HepG2 (cell line): ENCODE results near the gene DCUN1D4. TPM values are rescaled to one million over a fixed set of nuclear protein-coding genes. Genes with fewer than 3 reads are reported as not detected.

Experiments used
- ATAC-seq: fragments of 200-7000 bp; cut with Tn5 transposase; 3 replicates; pipeline ENCODE4 v1.9.1; 2020; ENCODE audit warnings: mild to moderate bottlenecking, moderate library complexity
- BruUV-seq: library from RNA; stranded (reverse); fragments of 400-500 nt; replicated peaks from 2 replicates; lab custom pipeline; 2021; lab: Mats Ljungman, UMichigan
- CTCF ChIA-PET: fragments of 300-600 bp; formaldehyde crosslinking; extraction: SDS; loops from one replicate; lab custom pipeline; 2021; ENCODE audit warnings: low total read pairs, inconsistent platforms, low intra/inter-chr PET ratio; lab: Yijun Ruan, JAX
- POLR2A ChIA-PET: fragments of 350-600 bp; sonication (Branson Sonifier 250); formaldehyde crosslinking; loops from one replicate; lab custom pipeline; 2020; ENCODE audit warnings: antibody characterized with exemption, inconsistent platforms; lab: Yijun Ruan, JAX
- DNase-seq: peaks from one replicate; pipeline ENCODE4 v3.0.0-alpha.2; 2015; ENCODE audit warnings: low spot score
- FAIRE-seq: peaks from 3 replicates; lab custom pipeline; 2011; peaks lifted over from hg19 to GRCh38; lab: Jason Lieb, UNC
- H2AFZ ChIP-seq: one replicate; pipeline ENCODE4 v1.6.1; 2011; ENCODE audit warnings: low read length, inconsistent platforms
- H3K27ac ChIP-seq: fragments of 300-600 bp; 3 replicates; pipeline ENCODE4 v1.8.0; 2011; ENCODE audit warnings: mixed run types, mild to moderate bottlenecking, mixed read lengths, low read length, inconsistent platforms; ENCODE audit not compliant: insufficient read depth; ENCODE audit errors: extremely low read length
- H3K27me3 ChIP-seq, 2 experiments: fragments of 200-600 bp in 1 of 2; 2 replicates in 1 of 2; 3 replicates in 1 of 2; pipeline versions ENCODE4 v1.6.0 to v1.8.0; 2011; ENCODE audit warnings: low read length in 2 of 2, mild to moderate bottlenecking in 2 of 2, moderate library complexity in 2 of 2, inconsistent platforms in 1 of 2; ENCODE audit not compliant: insufficient read depth in 2 of 2, control insufficient read depth in 1 of 2
- H3K36me3 ChIP-seq, 2 experiments: fragments of 200-600 bp in 1 of 2; replicated peaks in 1 of 2; 2 replicates in 1 of 2; 3 replicates in 1 of 2; pipeline versions ENCODE4 v1.5.1 to v1.8.0; 2011; ENCODE audit warnings: low read length in 2 of 2, inconsistent platforms in 1 of 2; ENCODE audit not compliant: insufficient read depth in 2 of 2, control insufficient read depth in 1 of 2
- H3K4me1 ChIP-seq: 2 replicates; pipeline ENCODE4 v1.5.1; 2012; ENCODE audit warnings: low read length, inconsistent platforms; ENCODE audit not compliant: insufficient read depth
- H3K4me2 ChIP-seq: 2 replicates; pipeline ENCODE4 v1.6.0; 2011; ENCODE audit warnings: low read depth, low read length, inconsistent platforms
- H3K4me3 ChIP-seq, 3 experiments: fragments of 200-600 bp in 1 of 3; sonication (generic), shearing (Covaris generic) in 1 of 3; replicated peaks in 1 of 3; 2 replicates each; pipeline ENCODE4 v1.5.1; 2011 to 2016; ENCODE audit warnings: low read length in 3 of 3, inconsistent platforms in 2 of 3, low read depth in 2 of 3, mild to moderate bottlenecking in 2 of 3, control low read depth in 1 of 3, mixed read lengths in 1 of 3; ENCODE audit not compliant: insufficient read depth in 1 of 3
- H3K79me2 ChIP-seq: one replicate; pipeline ENCODE4 v1.6.1; 2011; ENCODE audit warnings: low read length, inconsistent platforms; ENCODE audit not compliant: insufficient read depth
- H3K9ac ChIP-seq: 2 replicates; pipeline ENCODE4 v1.6.0; 2011; ENCODE audit warnings: mild to moderate bottlenecking, low read depth, low read length, inconsistent platforms; ENCODE audit not compliant: insufficient read depth
- H3K9me3 ChIP-seq: 2 replicates; pipeline ENCODE4 v1.5.1; 2012; ENCODE audit warnings: mild to moderate bottlenecking, low read length
- H4K20me1 ChIP-seq: 2 replicates; pipeline ENCODE4 v1.6.0; 2011; ENCODE audit warnings: inconsistent platforms, mild to moderate bottlenecking, low read length, moderate library complexity; ENCODE audit not compliant: insufficient read depth
- AKAP8 ChIP-seq: sonication (generic); formaldehyde crosslinking; IDR thresholded peaks from 2 replicates; pipeline ENCODE4 v1.5.1; 2020; ENCODE audit warnings: mild to moderate bottlenecking, missing genetic modification reagents
- ELF4 ChIP-seq: sonication (generic); formaldehyde crosslinking; IDR thresholded peaks from 2 replicates; pipeline ENCODE4 v1.5.0; 2020; ENCODE audit warnings: missing genetic modification reagents, mild to moderate bottlenecking, moderate library complexity, borderline replicate concordance
- ESRRA ChIP-seq: sonication (generic); formaldehyde crosslinking; IDR thresholded peaks from 2 replicates; pipeline ENCODE4 v1.5.1; 2020; ENCODE audit warnings: mild to moderate bottlenecking, low read depth, missing genetic modification reagents
- MIXL1 ChIP-seq: IDR thresholded peaks from 2 replicates; pipeline ENCODE4 v1.6.1; 2016
- NFYC ChIP-seq: IDR thresholded peaks from 2 replicates; pipeline ENCODE4 v1.6.1; 2016; ENCODE audit warnings: missing genetic modification reagents, missing compliant biosample characterization
- PHF8 ChIP-seq: sonication (generic); formaldehyde crosslinking; IDR thresholded peaks from 2 replicates; pipeline ENCODE4 v1.5.0; 2020; ENCODE audit warnings: missing genetic modification reagents
- TMF1 ChIP-seq: sonication (generic); formaldehyde crosslinking; IDR thresholded peaks from 2 replicates; pipeline ENCODE4 v1.8.1; 2022; ENCODE audit warnings: low read depth, missing genetic modification reagents
- ZNF567 ChIP-seq: sonication (generic); formaldehyde crosslinking; IDR thresholded peaks from 2 replicates; pipeline ENCODE4 v1.8.1; 2023; ENCODE audit warnings: mild to moderate bottlenecking, missing genetic modification reagents, borderline replicate concordance
- ZNF569 ChIP-seq: sonication (generic); formaldehyde crosslinking; IDR thresholded peaks from 2 replicates; pipeline ENCODE4 v1.5.0; 2020; ENCODE audit warnings: mild to moderate bottlenecking, missing genetic modification reagents, moderate library complexity, borderline replicate concordance
- WGBS: methylation state at CpG from one replicate; pipeline ENCODE4 v1.1.6; 2017; ENCODE audit warnings: low lambda C conversion rate; 5-methylcytosine and 5-hydroxymethylcytosine counted together
- in situ Hi-C: cut with HindIII; loops from 2 replicates; pipeline ENCODE4 v1.10.0; 2017; ENCODE audit warnings: low pct_unique_long_range_greater_than_20kb; ENCODE audit not compliant: extremely low pct_ligation_motif_present
- intact Hi-C: fragments of 100-400 bp; cut with micrococcal nuclease; formaldehyde crosslinking; loops from one replicate; pipeline ENCODE4 v1.10.0; 2022; ENCODE audit not compliant: unreplicated experiment
- polyA plus RNA-seq, 8 experiments: library from polyadenylated mRNA; depleted of rRNA in 3 of 8; stranded (reverse) in 7 of 8; unstranded in 1 of 8; fragments of >200 nt; fragmentation: Illumina TruSeq in 4 of 8; extraction: Trizol in 4 of 8; gene quantifications; 2 replicates each; pipeline versions ENCODE4 v1.2.1 to v1.2.3, GENCODE V29; 2011 to 2016; ENCODE audit warnings: low read depth in 4 of 8, missing spikeins in 1 of 8, mixed read lengths in 1 of 8; ENCODE audit not compliant: insufficient read depth in 1 of 8
- total RNA-seq, 5 experiments: library from RNA; depleted of rRNA; stranded (reverse); fragments of >200 nt; fragmentation: Illumina TruSeq; extraction: Trizol; gene quantifications; 2 replicates each; pipeline ENCODE4 v1.2.3, GENCODE V29; 2016; ENCODE audit warnings: low read depth in 1 of 5
- TF ChIP-seq, protein P1 (sequence below): sonication (generic); formaldehyde crosslinking; IDR thresholded peaks from 2 replicates; pipeline ENCODE4 v1.4.0; 2020; ENCODE audit warnings: missing genetic modification reagents, mild to moderate bottlenecking, borderline replicate concordance

Gene DCUN1D4
- total and polyA plus RNA-seq, 2 of the 13 experiments (the other 11 are each of a cell fraction or from before 2014, with no cell fraction given) = 27.9 to 44.4 TPM

DNA sequence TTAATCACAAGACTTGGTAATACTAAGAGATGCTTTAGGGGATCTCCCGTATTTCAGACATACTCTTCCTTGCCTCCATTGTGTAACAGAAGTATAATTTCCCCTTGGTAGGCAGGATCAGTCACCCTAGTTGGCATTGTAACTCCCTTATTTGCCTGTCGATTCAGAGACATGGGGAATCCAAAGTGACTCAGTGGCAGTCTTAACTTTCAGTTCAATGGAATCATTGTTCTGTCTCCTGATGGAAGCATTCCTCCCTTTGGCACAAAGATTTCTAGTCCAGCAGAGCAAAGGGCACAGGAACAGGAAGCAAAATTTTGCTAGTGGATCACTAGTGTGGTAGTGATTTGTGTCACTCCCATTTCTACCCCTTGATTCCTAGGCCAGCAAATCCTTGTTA, 80.4 kb downstream of the DCUN1D4 start:
- FAIRE-seq (no peak), ATAC-seq (no peak; the same call in 2 of the 3 replicates), DNase-seq (peak; percentile 39)
- Histone ChIP-seq H2AFZ (no peak overlapping the region), H4K20me1 (no peaks in the 10 kb centered on the region), H3K36me3 (no peaks in the 10 kb centered on the region), H3K27ac (no peak overlapping the region), H3K4me1 (peaks cover 23% of the 10 kb centered on the region), H3K9me3 (no peaks in the 10 kb centered on the region; the same call in 1 of the 2 replicates), H3K4me3 (no peak overlapping the region), H3K4me2 (peak overlapping the region; percentile 18; the same call in 1 of the 2 replicates), H3K27me3 (no peaks in the 10 kb centered on the region), H3K9ac (no peak overlapping the region), H3K79me2 (no peaks in the 10 kb centered on the region)
- CTCF ChIA-PET = no interaction called here
- no peak for TF ChIP-seq ESRRA (CRISPR knock-in tag)
- TF ChIP-seq AKAP8 (CRISPR knock-in tag) = no peak
- TF ChIP-seq TMF1 (CRISPR knock-in tag) = no peak
- TF ChIP-seq PHF8 (CRISPR knock-in tag) = no peak
- TF ChIP-seq ZNF569 (CRISPR knock-in tag) = no peak
- TF ChIP-seq ZNF567 (CRISPR knock-in tag) = no peak
- no peak for TF ChIP-seq ELF4
- TF ChIP-seq MIXL1 (CRISPR knock-in tag) = no peak
- no peak for TF ChIP-seq NFYC (CRISPR knock-in tag)
- TF ChIP-seq, protein P1, sequence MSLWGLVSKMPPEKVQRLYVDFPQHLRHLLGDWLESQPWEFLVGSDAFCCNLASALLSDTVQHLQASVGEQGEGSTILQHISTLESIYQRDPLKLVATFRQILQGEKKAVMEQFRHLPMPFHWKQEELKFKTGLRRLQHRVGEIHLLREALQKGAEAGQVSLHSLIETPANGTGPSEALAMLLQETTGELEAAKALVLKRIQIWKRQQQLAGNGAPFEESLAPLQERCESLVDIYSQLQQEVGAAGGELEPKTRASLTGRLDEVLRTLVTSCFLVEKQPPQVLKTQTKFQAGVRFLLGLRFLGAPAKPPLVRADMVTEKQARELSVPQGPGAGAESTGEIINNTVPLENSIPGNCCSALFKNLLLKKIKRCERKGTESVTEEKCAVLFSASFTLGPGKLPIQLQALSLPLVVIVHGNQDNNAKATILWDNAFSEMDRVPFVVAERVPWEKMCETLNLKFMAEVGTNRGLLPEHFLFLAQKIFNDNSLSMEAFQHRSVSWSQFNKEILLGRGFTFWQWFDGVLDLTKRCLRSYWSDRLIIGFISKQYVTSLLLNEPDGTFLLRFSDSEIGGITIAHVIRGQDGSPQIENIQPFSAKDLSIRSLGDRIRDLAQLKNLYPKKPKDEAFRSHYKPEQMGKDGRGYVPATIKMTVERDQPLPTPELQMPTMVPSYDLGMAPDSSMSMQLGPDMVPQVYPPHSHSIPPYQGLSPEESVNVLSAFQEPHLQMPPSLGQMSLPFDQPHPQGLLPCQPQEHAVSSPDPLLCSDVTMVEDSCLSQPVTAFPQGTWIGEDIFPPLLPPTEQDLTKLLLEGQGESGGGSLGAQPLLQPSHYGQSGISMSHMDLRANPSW (CRISPR knock-in tag) = no peak
- intact Hi-C loops (no loop called here), in situ Hi-C loops (no loop called here)
- BruUV-seq = no TSS peak
- POLR2A ChIA-PET = no interaction called here
- WGBS = 26% methylated on average over 2 of the region's 2 CpGs
